DMS114 treated with DMSO at 0.1 percent for 48 hours (cell line): ENCODE results near the gene POTEH.
"Not testable (repeated sequence)": the region's sequence is repeated elsewhere in the genome, so short reads cannot be mapped to it uniquely, and the experiment has no call there.

ENCODE experiments used
- DNase-seq: peaks from one replicate; lab custom pipeline; 2025; ENCODE audit not compliant: unreplicated experiment; lab: John Stamatoyannopoulos, UW

Gene POTEH

DNA sequence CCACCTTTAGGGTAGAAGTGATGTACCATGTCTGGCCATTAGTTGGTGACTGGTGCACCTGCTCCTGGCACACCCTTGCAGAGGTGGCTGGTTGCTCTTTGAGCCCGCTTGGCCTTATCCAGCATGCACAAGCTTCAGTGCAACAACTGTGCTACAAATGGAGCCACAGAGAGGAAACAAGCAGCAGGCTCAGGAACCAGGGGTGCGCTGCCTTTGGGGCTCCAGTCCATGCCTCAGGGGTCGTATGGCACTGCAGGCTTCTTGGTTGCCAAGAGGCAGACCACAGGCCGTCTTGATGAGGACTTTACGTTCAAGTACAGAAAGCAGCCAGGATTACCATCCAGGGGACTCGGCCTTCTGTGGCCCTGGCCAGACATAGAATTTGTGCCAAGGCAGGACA is 44.6 kb downstream of the POTEH start:
- not testable (repeated sequence) for DNase-seq

DNA sequence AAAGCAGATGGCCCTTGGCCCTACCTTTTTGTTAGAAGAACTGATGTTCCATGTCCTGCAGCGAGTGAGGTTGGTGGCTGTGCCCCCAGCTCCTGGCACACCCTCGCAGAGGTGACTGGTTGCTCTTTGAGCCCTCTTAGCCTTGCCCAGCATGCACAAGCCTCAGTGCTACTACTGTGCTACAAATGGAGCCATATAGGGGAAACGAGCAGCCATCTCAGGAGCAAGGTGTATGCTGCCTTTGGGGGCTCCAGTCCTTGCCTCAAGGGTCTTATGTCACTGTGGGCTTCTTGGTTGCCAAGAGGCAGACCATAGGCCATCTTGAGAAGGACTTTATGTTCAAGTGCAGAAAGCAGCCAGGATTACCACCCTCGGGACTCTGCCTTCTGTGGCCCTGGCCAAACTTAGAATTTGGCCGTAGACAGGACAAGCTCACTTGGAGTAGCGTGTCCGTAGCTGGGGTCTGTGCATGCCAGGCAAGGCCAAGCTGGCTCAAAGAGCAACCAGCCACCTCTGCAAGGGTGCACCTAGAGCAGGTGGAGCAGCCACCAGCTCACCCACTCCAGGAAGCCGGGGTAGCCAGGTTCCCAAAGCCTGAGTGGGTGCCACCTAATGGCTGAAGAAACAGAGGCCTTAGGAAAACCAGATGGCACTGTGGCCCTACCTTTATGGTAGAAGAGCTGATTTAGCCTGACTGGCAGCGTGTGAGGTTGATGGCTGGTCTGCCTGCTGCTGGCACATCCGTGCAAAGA is 48.5 kb downstream of the POTEH start:
- not testable (repeated sequence) for DNase-seq

DNA sequence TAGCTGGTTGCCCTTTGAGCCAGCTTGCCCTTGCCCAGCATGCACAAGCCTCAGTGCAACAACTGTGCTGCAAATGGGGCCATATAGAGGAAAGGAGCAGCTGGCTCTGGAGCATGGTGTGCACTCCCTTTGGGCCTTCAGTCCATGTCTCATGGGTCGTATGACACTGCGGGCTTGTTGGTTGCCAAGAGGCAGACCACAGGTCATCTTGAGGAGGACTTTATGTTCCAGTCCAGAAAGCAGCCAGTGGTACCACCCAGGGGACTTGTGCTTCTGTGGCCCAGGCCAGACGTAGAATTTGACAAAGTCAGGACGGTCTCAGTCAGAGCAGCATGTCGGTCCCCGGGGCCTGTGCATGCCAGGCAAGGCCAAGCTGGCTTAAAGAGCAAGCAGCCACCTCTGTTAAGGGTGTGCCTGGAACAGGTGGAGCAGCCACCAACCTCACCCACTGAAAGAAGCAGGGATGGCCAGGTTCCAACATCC is 49.1 kb downstream of the POTEH start:
- not testable (repeated sequence) for DNase-seq

DNA sequence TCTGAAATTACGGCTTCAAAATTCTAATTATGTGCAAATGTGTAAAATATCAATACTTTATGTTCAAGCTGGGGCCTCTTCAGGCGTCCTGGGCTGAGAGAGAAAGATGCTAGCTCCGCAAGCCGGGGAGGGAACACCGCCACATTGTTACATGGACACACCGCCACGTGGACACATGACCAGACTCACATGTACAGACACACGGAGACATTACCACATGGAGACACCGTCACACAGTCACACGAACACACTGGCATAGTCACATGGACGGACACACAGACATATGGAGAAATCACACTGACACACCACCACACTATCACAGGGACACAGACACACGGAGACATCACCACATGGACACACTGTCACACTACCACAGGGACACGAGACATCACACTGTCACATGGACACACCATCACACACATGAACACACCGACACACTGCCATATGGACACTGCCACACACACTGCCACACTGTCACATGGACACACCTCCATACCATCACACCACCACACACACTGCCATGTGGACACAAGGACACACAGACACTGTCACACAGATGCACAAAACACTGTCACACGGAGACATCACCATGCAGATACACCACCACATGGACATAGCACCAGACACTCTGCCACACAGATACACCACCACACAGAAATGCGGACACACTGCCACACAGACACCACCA is 58.0 kb downstream of the POTEH start:
- not testable (repeated sequence) for DNase-seq

DNA sequence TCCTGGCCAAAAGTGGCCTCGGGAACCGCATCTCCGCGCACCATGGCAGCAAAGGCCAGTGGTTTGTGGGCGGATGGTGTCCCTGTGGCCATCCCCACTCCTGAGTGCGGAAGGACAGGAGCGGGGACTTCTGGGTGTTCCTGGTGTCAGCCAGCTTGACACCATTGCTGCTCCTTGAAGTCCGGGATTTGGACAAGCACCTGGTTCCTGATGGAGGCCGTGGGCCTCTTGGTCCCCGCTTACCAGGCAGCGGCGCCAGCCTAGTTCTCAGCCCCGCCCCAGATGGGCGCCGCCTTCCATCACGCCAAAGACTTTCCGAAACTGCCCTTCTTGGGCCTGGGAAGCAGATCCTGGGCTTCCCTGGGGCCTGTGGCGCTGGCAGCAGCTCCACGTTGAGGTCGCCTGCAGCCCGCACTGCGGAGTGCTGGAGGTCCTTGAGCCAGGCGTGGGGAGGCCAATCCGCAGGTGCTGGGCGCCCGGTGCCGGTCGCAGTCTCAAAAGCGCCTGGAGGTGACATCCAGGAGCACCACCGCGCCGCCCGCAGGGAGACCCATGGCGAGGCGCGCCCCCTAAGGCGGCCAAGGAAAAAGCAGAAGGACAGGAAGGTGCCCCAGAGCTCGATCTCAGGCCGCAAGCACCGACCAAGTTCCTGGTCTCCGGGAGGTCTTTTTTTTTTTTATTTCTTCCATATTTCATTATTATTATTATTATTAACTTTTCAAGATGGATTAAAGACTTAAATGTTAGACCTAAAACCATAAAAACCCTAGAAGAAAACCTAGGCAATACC is 59.5 kb downstream of the POTEH start:
- DNase-seq, result not testable (repeated sequence)

DNA sequence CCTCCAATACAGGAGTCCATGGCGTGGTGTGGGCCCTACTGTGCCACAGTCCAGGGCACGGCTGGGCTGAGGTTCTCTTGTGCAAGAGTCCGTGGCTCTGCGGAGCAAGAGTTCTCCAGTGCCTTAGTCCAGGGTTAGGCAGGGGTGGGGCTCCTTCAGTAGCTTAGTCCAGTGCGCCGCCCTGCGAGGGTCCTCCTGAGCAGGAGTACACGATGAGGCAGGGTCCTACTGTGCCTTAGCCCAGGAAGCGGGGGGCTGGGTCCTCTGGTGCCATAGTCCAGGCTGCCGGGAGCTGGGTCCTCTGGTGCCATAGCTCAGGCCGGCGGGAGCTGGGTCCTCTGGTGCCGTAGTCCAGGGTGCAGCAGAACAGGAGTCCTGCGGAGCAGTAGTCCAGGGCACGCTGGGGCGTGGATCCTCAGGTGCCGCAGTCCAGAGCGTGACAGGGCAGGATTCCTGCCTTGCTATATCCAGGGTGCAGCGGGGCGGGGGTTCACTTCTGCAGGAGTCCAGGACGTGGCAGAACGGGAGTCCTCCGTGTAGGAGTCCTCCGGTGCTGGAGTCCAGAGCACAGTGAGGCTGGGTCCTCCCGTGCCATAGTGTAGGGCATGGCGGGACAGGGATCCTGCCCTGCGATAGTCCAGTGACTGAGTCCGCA is 69.7 kb downstream of the POTEH start:
- not testable (repeated sequence) for DNase-seq

DNA sequence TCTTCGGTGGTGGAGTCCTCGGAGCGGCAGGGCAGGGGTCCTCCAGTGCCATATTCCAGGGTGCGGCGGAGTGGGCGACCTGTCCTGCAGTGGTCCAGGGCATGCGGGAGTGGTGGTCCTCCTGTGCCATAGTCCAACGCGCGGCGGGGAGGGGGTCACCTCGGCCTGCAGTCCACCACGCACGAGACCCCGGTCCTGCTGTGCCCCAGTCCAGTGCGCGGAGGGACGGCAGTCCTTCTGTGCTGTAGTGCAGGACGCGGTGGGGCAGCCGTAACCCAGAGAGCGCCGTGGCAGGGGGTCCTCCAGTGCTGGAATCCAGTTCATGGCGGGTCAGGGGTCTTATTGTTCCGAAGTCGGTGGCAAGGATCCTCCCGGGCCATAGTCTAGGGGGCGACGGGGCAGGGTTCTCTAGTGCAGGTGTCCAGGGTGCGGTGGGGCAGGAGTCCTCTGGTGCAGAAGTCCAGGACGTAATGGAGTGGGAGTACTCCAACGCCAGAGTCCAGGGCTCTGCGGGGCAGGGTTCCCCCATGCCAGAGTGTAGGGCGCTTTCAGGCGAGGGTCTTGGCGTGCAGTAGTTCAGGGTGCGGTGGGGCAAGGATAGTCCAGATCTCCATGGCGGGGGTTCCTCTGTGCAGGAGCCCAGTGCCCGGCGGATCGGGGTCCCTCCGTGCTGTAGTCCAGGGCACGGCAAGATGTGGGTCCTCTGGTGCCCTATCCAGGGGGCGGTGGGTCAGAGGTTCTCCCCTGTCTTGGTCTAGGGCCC is 70.7 kb downstream of the POTEH start:
- not testable (repeated sequence) for DNase-seq

DNA sequence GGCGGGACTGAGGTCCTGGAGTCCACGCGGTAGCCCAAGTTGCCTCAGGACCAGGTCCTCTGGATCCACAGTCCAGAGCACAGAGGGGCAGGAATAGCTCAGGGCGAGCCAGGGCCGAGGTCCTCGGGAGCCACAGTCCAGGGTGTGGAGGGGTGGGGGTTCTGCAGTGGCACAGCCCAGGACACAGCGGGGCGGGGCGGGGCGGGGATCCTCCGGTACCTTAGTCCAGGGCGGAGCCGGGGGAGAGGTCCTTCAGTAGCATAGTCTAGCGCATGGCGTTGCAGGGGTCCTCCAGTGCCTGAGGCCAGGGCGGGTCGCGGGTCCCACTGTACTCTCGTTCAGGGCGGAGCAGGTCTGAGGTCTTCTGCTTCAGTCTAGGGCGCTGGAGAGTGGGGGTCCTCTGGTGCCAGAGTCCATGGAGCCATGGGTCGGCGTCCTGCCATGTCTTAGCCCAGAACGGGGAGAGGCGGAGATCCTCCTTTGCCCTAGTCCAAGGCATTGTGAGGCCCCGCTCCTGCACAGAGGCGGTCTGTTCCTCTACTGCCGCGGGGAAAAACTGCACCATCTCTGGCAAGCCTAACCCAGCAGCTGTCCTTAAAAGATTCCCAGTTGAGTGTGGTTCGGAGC is 71.4 kb downstream of the POTEH start:
- not testable (repeated sequence) for DNase-seq

DNA sequence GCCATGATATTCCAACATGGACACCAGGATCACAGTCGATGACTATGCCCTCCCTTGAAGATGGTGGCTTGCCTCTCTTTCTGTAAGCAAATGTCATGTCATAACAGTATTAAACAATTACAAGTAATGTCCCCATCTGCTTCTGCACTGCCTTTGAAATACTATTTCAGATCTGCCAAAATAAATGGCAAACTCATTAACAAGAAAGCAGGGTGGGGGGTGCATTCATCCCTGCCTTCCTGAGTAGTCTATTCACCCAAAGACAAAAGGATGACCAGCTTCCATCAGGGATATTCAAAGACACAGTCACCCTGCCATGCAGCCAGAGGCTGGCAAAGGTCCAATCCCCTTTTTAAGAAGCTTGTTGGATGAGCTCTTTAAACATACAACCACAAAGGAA is 73.7 kb downstream of the POTEH start:
- DNase-seq, result not testable (repeated sequence)
